Epithelial cell of proximal tubule (primary cell): Measurements from ENCODE around the gene SKP1. TPM values are rescaled to one million over a fixed set of nuclear protein-coding genes. Genes with fewer than 3 reads are reported as not detected.

Experiments
- DNase-seq: peaks from one replicate; pipeline ENCODE4 v3.0.0-alpha.2; 2011; ENCODE audit warnings: low read depth
- H3K4me3 ChIP-seq: 2 replicates; pipeline ENCODE4 v1.5.1; 2011; ENCODE audit warnings: low read depth, mild to moderate bottlenecking, low read length
- CTCF ChIP-seq: conservative IDR thresholded peaks from 2 replicates; pipeline ENCODE4 v1.5.1; 2012; ENCODE audit warnings: low read depth, mild to moderate bottlenecking, low read length
- total RNA-seq: library from RNA; depleted of rRNA; stranded (reverse); fragments of >200 nt; gene quantifications from 2 replicates; pipeline ENCODE4 v1.2.3, GENCODE V29; 2015

SKP1 gene
- total RNA-seq, 1 donor from 2014 or later, result 277 TPM

- no peak for DNase-seq
- H3K4me3 ChIP-seq, result no peak overlapping the region
- TF ChIP-seq CTCF, result no peak
Observed at GRCh38 chr5:134116789-134117761, 59.7 kb downstream of the SKP1 start.

GRCh38 chr5:134116286-134116685 lies 60.5 kb downstream of the SKP1 start:
- no peak overlapping the region for H3K4me3 ChIP-seq
- DNase-seq, result no peak
- no peak for TF ChIP-seq CTCF

DNA sequence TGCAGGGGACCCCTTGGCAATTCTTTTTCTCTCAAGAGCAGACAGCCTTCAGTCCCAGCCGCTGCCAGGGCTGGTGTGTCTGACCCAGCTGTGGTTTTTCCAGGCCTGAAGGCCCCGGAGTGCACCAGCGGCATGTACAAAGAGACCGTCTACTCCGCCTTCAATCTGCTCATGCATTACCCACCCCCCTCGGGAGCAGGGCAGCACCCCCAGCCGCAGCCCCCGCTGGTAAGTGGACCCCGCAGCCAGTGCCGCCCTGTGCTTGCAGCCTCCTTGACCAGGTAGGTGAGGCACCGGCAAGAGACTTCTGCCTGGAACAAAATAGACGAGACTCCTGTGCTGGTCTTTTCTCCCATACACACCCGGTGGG lies 61.0 kb downstream of the SKP1 start:
- no peak for DNase-seq
- H3K4me3 ChIP-seq, result peak overlapping the region; percentile 56

DNA sequence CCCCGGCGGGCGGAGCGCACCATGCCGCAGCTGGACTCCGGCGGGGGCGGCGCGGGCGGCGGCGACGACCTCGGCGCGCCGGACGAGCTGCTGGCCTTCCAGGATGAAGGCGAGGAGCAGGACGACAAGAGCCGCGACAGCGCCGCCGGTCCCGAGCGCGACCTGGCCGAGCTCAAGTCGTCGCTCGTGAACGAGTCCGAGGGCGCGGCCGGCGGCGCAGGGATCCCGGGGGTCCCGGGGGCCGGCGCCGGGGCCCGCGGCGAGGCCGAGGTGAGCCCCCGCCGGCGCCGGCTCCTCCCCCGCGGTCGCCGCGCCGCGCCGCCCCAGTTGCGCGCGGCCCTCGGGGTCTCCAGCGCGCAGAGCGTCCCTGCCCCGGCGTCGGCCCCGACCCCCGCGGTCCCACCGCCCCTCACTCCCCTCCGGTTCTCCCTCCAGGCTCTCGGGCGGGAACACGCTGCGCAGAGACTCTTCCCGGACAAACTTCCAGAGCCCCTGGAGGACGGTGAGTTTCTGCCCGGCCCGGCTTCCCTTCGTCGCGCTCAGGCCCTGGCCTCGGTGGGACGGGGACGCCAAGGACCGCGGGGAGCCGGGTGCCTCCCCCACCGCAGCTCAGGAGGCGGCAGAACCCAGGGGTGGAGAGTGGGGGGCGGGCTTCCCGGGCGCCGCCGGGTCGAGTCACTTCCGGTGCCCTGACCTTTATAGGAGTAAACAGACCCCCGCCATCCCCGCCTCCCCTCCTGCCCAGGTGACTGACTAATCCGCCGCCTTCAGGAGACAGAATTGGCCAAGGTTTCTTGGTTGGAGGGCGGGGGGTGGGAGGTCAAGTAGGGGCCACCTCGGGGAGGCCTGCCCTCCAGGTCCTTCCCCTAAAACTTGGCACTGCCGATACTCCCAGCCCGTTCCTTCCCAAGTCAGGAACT lies 61.6 kb downstream of the SKP1 start:
- no peak for TF ChIP-seq CTCF
- DNase-seq, result no peak
- H3K4me3 ChIP-seq, result peak overlapping the region; percentile 56

More for the DNA sequence above, 61.0 kb downstream of the SKP1 start:
- no peak for TF ChIP-seq CTCF

GRCh38 chr5:134113902-134114875 lies 62.6 kb downstream of the SKP1 start, which contains the start of gene TCF7:
Gene TCF7, plus strand, starts transcription at chr5:134114681. Its CDS starts 226 bp downstream, at chr5:134114907.
- no peak for DNase-seq
- peak within 1 kb of the TSS; percentile 70 for H3K4me3 ChIP-seq
- no peak for TF ChIP-seq CTCF

DNA sequence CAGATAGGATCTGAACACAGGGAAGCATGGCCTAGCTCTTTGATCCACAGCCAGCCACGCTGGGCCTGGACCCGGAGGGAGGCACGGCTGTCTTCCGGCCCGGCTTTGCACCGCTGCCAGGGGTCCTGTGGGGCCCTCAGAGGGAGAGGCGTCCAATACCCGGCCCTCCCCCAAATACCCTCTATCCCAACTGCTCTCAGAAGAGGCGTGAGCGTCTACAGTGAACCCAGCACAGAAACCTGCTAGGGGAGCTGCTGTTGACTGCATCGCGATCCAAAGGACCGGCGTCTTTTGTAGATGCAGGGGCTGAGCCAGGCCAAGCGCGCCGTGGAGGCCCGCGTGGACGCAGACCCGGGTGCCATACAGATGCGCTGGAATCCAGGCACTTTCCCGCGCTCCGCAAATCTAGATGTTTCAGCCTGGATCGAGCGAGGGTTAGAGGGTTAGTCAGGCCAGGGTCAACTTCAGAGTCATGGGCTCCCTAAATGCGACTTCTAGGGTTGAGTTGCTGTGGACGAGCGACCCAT lies 63.3 kb downstream of the SKP1 start:
- peak overlapping the region; percentile 70 for H3K4me3 ChIP-seq
- no peak for TF ChIP-seq CTCF
- no peak for DNase-seq
